ENCODE measurements around the gene CEL. TPM values are rescaled to one million over a fixed set of nuclear protein-coding genes. Genes with fewer than 3 reads are reported as not detected.

The CEL gene
- total RNA-seq, 5 donors from 2014 or later (not counting 1 experiment from before 2014, with no cell fraction given) = 0.28 to 9.0 (median 7.9) TPM

GRCh38 chr9:133113163-133113948 is 51.6 kb downstream of the CEL start:
- Histone ChIP-seq H3K27ac (ENCODE audit: low read length) (peak overlapping the region; percentile 48), H3K27me3 (replicated peaks in 1 of 2; ENCODE audit: control insufficient read depth in 2 of 2, extremely low read depth in 1 of 2, insufficient read depth in 2 of 2, low read length in 1 of 2) (no peaks in the 10 kb centered on the region), H3K4me3 (ENCODE audit: control insufficient read depth in 1 of 2, extremely low read depth in 1 of 2, low read length in 1 of 2) (no peak overlapping the region), H3K36me3 (ENCODE audit: control insufficient read depth in 2 of 2, extremely low read depth in 1 of 2, insufficient read depth in 1 of 2, low read length in 1 of 2) (peaks cover 6 to 36% of the 10 kb centered on the region in 2 donors), H3K4me1 (ENCODE audit: control insufficient read depth in 1 of 2, extremely low read depth in 1 of 2, insufficient read depth in 2 of 2, low read length in 2 of 2) (peaks cover 14 to 65% of the 10 kb centered on the region in 2 experiments), H3K9me3 (no peaks in the 10 kb centered on the region)
- DNase-seq (peak in 2 of 35 experiments; percentile 35 to 42), ATAC-seq (replicated peaks in 1 of 4) (no peak)
- CTCF ChIA-PET = interaction anchor here in 1 of 2 donors (1.4 kb wide), 1 partner anchor 31 kb away, joined by 6 read pairs; no protein-coding TSS in a partner anchor
- Mint-ChIP-seq H3K36me3 (peaks cover 12% of the 10 kb centered on the region), H3K4me3 (peak overlapping the region in 2 of 3 donors; percentile 48 to 51), H3K4me1 (peaks cover 39 to 60% (median 42%) of the 10 kb centered on the region in 3 donors), H3K27ac (peak overlapping the region; percentile 40 to 44), H3K9me3 (no peaks in the 10 kb centered on the region), H3K27me3 (no peaks in the 10 kb centered on the region)
- WGBS (ENCODE audit: insufficient coverage) = 67% methylated on average over 14 of the region's 19 CpGs
- POLR2A ChIA-PET = interaction anchor here in 1 of 2 donors (0.6 kb wide), 1 partner anchor 87 kb away, joined by 6 read pairs; no protein-coding TSS in a partner anchor

- peak overlapping the region; percentile 48 for H3K27ac ChIP-seq (ENCODE audit: low read length)
- ATAC-seq (replicated peaks in 1 of 4) (peak in 1 of 4 experiments; percentile 6), DNase-seq (peak in 1 of 35 experiments; percentile 29)
- H3K4me1 ChIP-seq (ENCODE audit: control insufficient read depth in 1 of 2, extremely low read depth in 1 of 2, insufficient read depth in 2 of 2, low read length in 2 of 2) = peaks cover 14 to 74% of the 10 kb centered on the region in 2 experiments
- no peaks in the 10 kb centered on the region for H3K9me3 Mint-ChIP-seq
- H3K36me3 Mint-ChIP-seq = peaks cover 12% of the 10 kb centered on the region
- H3K27me3 Mint-ChIP-seq = no peaks in the 10 kb centered on the region
- H3K27me3 ChIP-seq (replicated peaks in 1 of 2; ENCODE audit: control insufficient read depth in 2 of 2, extremely low read depth in 1 of 2, insufficient read depth in 2 of 2, low read length in 1 of 2) = no peaks in the 10 kb centered on the region
- H3K9me3 ChIP-seq = no peaks in the 10 kb centered on the region
- H3K27ac Mint-ChIP-seq = peak overlapping the region in 1 of 2 donors; percentile 31
- peak overlapping the region in 2 of 3 donors; percentile 13 to 48 for H3K4me3 Mint-ChIP-seq
- ChIA-PET POLR2A (interaction anchor here in 1 of 2 donors (0.6 kb wide), 1 partner anchor 88 kb away, joined by 6 read pairs; no protein-coding TSS in a partner anchor), CTCF (no interaction called here)
- peak overlapping the region in 1 of 2 donors; percentile 12 for H3K4me3 ChIP-seq (ENCODE audit: control insufficient read depth in 1 of 2, extremely low read depth in 1 of 2, low read length in 1 of 2)
- 83% methylated on average over 15 of the region's 20 CpGs for WGBS (ENCODE audit: insufficient coverage)
- peaks cover 5 to 35% of the 10 kb centered on the region in 2 donors for H3K36me3 ChIP-seq (ENCODE audit: control insufficient read depth in 2 of 2, extremely low read depth in 1 of 2, insufficient read depth in 1 of 2, low read length in 1 of 2)
- H3K4me1 Mint-ChIP-seq = peaks cover 45 to 69% (median 49%) of the 10 kb centered on the region in 3 donors
Observed at GRCh38 chr9:133113949-133114885, 52.4 kb downstream of the CEL start.

- H3K27ac ChIP-seq (ENCODE audit: low read length) = no peak overlapping the region
- POLR2A ChIA-PET = no interaction called here
- H3K9me3 Mint-ChIP-seq = no peaks in the 10 kb centered on the region
- peaks cover 14 to 82% of the 10 kb centered on the region in 2 experiments for H3K4me1 ChIP-seq (ENCODE audit: control insufficient read depth in 1 of 2, extremely low read depth in 1 of 2, insufficient read depth in 2 of 2, low read length in 2 of 2)
- CTCF ChIA-PET = no interaction called here
- H3K4me1 Mint-ChIP-seq = peaks cover 45 to 76% (median 55%) of the 10 kb centered on the region in 3 donors
- H3K36me3 ChIP-seq (ENCODE audit: control insufficient read depth in 2 of 2, extremely low read depth in 1 of 2, insufficient read depth in 1 of 2, low read length in 1 of 2) = peaks cover 5 to 26% of the 10 kb centered on the region in 2 donors
- H3K27me3 Mint-ChIP-seq = no peaks in the 10 kb centered on the region
- DNase-seq (no peak), ATAC-seq (replicated peaks in 1 of 4) (no peak)
- no peaks in the 10 kb centered on the region for H3K9me3 ChIP-seq
- H3K27ac Mint-ChIP-seq = peak overlapping the region; percentile 22 to 43
- no peaks in the 10 kb centered on the region for H3K27me3 ChIP-seq (replicated peaks in 1 of 2; ENCODE audit: control insufficient read depth in 2 of 2, extremely low read depth in 1 of 2, insufficient read depth in 2 of 2, low read length in 1 of 2)
- H3K4me3 Mint-ChIP-seq = no peak overlapping the region
- peaks cover 7% of the 10 kb centered on the region for H3K36me3 Mint-ChIP-seq
- 80% methylated on average over 15 of the region's 19 CpGs for WGBS (ENCODE audit: insufficient coverage)
- no peak overlapping the region for H3K4me3 ChIP-seq (ENCODE audit: control insufficient read depth in 1 of 2, extremely low read depth in 1 of 2, low read length in 1 of 2)
Observed at GRCh38 chr9:133114886-133115603, 53.3 kb downstream of the CEL start.

- no peak overlapping the region for H3K27ac ChIP-seq (ENCODE audit: low read length)
- H3K4me1 ChIP-seq (ENCODE audit: control insufficient read depth in 1 of 2, extremely low read depth in 1 of 2, insufficient read depth in 2 of 2, low read length in 2 of 2) = peaks cover 14 to 89% of the 10 kb centered on the region in 2 experiments
- Mint-ChIP-seq H3K36me3 (peaks cover 3% of the 10 kb centered on the region), H3K27me3 (no peaks in the 10 kb centered on the region), H3K9me3 (no peaks in the 10 kb centered on the region), H3K4me3 (peak overlapping the region in 2 of 3 donors; percentile 1 to 47), H3K4me1 (peaks cover 45 to 81% (median 58%) of the 10 kb centered on the region in 3 donors), H3K27ac (peak overlapping the region; percentile 22 to 43)
- no peak overlapping the region for H3K4me3 ChIP-seq (ENCODE audit: control insufficient read depth in 1 of 2, extremely low read depth in 1 of 2, low read length in 1 of 2)
- no peaks in the 10 kb centered on the region for H3K9me3 ChIP-seq
- ChIA-PET POLR2A (interaction anchor here in 1 of 2 donors (0.6 kb wide), 1 partner anchor 34 kb away, joined by 9 read pairs; no protein-coding TSS in a partner anchor), CTCF (no interaction called here)
- 58% methylated on average over 32 of the region's 32 CpGs for WGBS (ENCODE audit: insufficient coverage)
- H3K27me3 ChIP-seq (replicated peaks in 1 of 2; ENCODE audit: control insufficient read depth in 2 of 2, extremely low read depth in 1 of 2, insufficient read depth in 2 of 2, low read length in 1 of 2) = no peaks in the 10 kb centered on the region
- peak in 2 of 35 experiments; percentile 25 to 60 for DNase-seq
- peaks cover 5 to 20% of the 10 kb centered on the region in 2 donors for H3K36me3 ChIP-seq (ENCODE audit: control insufficient read depth in 2 of 2, extremely low read depth in 1 of 2, insufficient read depth in 1 of 2, low read length in 1 of 2)
- peak; percentile 37 to 63 (median 58) for ATAC-seq (replicated peaks in 1 of 4)
Observed at GRCh38 chr9:133115604-133116345, 54.0 kb downstream of the CEL start.

- no peak overlapping the region for H3K4me3 ChIP-seq (ENCODE audit: control insufficient read depth in 1 of 2, extremely low read depth in 1 of 2, low read length in 1 of 2)
- POLR2A ChIA-PET = interaction anchor here in 1 of 2 donors (0.6 kb wide), 1 partner anchor 33 kb away, joined by 9 read pairs; no protein-coding TSS in a partner anchor
- peaks cover 4 to 14% of the 10 kb centered on the region in 2 donors for H3K36me3 ChIP-seq (ENCODE audit: control insufficient read depth in 2 of 2, extremely low read depth in 1 of 2, insufficient read depth in 1 of 2, low read length in 1 of 2)
- 84% methylated on average over 14 of the region's 20 CpGs for WGBS (ENCODE audit: insufficient coverage)
- Mint-ChIP-seq H3K4me3 (no peak overlapping the region), H3K4me1 (peaks cover 48 to 84% (median 62%) of the 10 kb centered on the region in 3 donors), H3K27me3 (no peaks in the 10 kb centered on the region), H3K27ac (no peak overlapping the region), H3K9me3 (no peaks in the 10 kb centered on the region), H3K36me3 (peaks cover 3% of the 10 kb centered on the region)
- H3K9me3 ChIP-seq = no peaks in the 10 kb centered on the region
- H3K27ac ChIP-seq (ENCODE audit: low read length) = no peak overlapping the region
- peaks cover 14 to 93% of the 10 kb centered on the region in 2 experiments for H3K4me1 ChIP-seq (ENCODE audit: control insufficient read depth in 1 of 2, extremely low read depth in 1 of 2, insufficient read depth in 2 of 2, low read length in 2 of 2)
- ATAC-seq (replicated peaks in 1 of 4) = no peak
- DNase-seq = no peak
- CTCF ChIA-PET = no interaction called here
- H3K27me3 ChIP-seq (replicated peaks in 1 of 2; ENCODE audit: control insufficient read depth in 2 of 2, extremely low read depth in 1 of 2, insufficient read depth in 2 of 2, low read length in 1 of 2) = no peaks in the 10 kb centered on the region
Observed at GRCh38 chr9:133116346-133117231, 54.8 kb downstream of the CEL start.

All from T-cell (primary cell).